Stimulated activated CD4-positive, alpha-beta T cell treated with anti-CD3 and anti-CD28 coated beads, Interleukin-2, amount 100 ng/mL, for 48 hours (primary cell): ENCODE results near the gene SORBS2.
"Not testable (repeated sequence)": the region's sequence is repeated elsewhere in the genome, so short reads cannot be mapped to it uniquely, and the experiment has no call there.

Experiments used
- DNase-seq, 2 donors: peaks; one replicate each; pipeline ENCODE4 v3.0.0-alpha.2; 2020

Gene SORBS2

GRCh38 chr4:185576962-185577950, 234.7 kb downstream of the SORBS2 start:
- no peak for DNase-seq

GRCh38 chr4:185576314-185576961, 235.6 kb downstream of the SORBS2 start:
- DNase-seq, result no peak

- DNase-seq, result no peak
Observed at GRCh38 chr4:185573651-185574199, 238.3 kb downstream of the SORBS2 start.

- DNase-seq, result no peak
Observed at GRCh38 chr4:185570727-185571126, 241.3 kb downstream of the SORBS2 start.

- no peak for DNase-seq
Observed at GRCh38 chr4:185567381-185568376, 244.3 kb downstream of the SORBS2 start.

- DNase-seq, result no peak
Observed at GRCh38 chr4:185566972-185567371, 245.0 kb downstream of the SORBS2 start.

- DNase-seq, result no peak
Observed at GRCh38 chr4:185566425-185566824, 245.6 kb downstream of the SORBS2 start.

- DNase-seq, result no peak
Observed at GRCh38 chr4:185565696-185566095, 246.3 kb downstream of the SORBS2 start.

- no peak for DNase-seq
Observed at GRCh38 chr4:185564349-185564748, 247.6 kb downstream of the SORBS2 start.

- DNase-seq, result no peak
Observed at GRCh38 chr4:185562531-185562930, 249.5 kb downstream of the SORBS2 start.

- DNase-seq, result no peak
Observed at GRCh38 chr4:185560316-185560715, 251.7 kb downstream of the SORBS2 start.

GRCh38 chr4:185559915-185560281, 252.1 kb downstream of the SORBS2 start:
- DNase-seq, result no peak

GRCh38 chr4:185559251-185559914, 252.6 kb downstream of the SORBS2 start:
- not testable (repeated sequence) for DNase-seq

- no peak for DNase-seq
Observed at GRCh38 chr4:185554365-185555126, 257.4 kb downstream of the SORBS2 start.

- no peak for DNase-seq
Observed at GRCh38 chr4:185552254-185552653, 259.7 kb downstream of the SORBS2 start.

- no peak for DNase-seq
Observed at GRCh38 chr4:185550933-185551332, 261.1 kb downstream of the SORBS2 start.

- DNase-seq, result no peak
Observed at GRCh38 chr4:185549095-185549639, 262.8 kb downstream of the SORBS2 start.

- no peak for DNase-seq
Observed at GRCh38 chr4:185548587-185548986, 263.4 kb downstream of the SORBS2 start.

GRCh38 chr4:185546335-185546734, 265.7 kb downstream of the SORBS2 start:
- DNase-seq, result no peak

GRCh38 chr4:185542626-185543315, 269.2 kb downstream of the SORBS2 start:
- no peak for DNase-seq
